ENCODE measurements around the gene EIF2S2.

The EIF2S2 gene

GRCh38 chr20:34088305-34089174, 23.5 kb downstream of the EIF2S2 start:
- peaks cover 89% of the 10 kb centered on the region for H3K36me3 ChIP-seq (ENCODE audit: control insufficient read depth, insufficient read depth, low read length)
- H3K4me1 ChIP-seq (ENCODE audit: control insufficient read depth, insufficient read depth, low read length, poor library complexity, severe bottlenecking): no peaks in the 10 kb centered on the region
- no peak overlapping the region for H3K4me3 ChIP-seq (ENCODE audit: extremely low read depth, insufficient read depth, low read length, poor library complexity, severe bottlenecking)
- H3K27ac ChIP-seq (ENCODE audit: low read depth, low read length, severe bottlenecking): no peak overlapping the region
- no peaks in the 10 kb centered on the region for H3K9me3 ChIP-seq (ENCODE audit: control insufficient read depth, low read length)
- WGBS, 2 experiments (ENCODE audit: insufficient coverage in 2 of 2): 94 to 95% methylated on average over 8 to 11 of the region's 15 CpGs

- H3K27ac ChIP-seq (ENCODE audit: low read depth, low read length, severe bottlenecking): peak overlapping the region; percentile 8
- H3K36me3 ChIP-seq (ENCODE audit: control insufficient read depth, insufficient read depth, low read length): peaks cover 87% of the 10 kb centered on the region
- H3K4me3 ChIP-seq (ENCODE audit: extremely low read depth, insufficient read depth, low read length, poor library complexity, severe bottlenecking): no peak overlapping the region
- H3K4me1 ChIP-seq (ENCODE audit: control insufficient read depth, insufficient read depth, low read length, poor library complexity, severe bottlenecking): no peaks in the 10 kb centered on the region
- WGBS, 2 experiments (ENCODE audit: insufficient coverage in 2 of 2): 91 to 92% methylated on average over 4 to 5 of the region's 5 CpGs
- H3K9me3 ChIP-seq (ENCODE audit: control insufficient read depth, low read length): no peaks in the 10 kb centered on the region
Measured at GRCh38 chr20:34085544-34086040, 26.5 kb downstream of the EIF2S2 start.

GRCh38 chr20:34084227-34084923, 27.7 kb downstream of the EIF2S2 start:
- Histone ChIP-seq H3K27ac (ENCODE audit: low read depth, low read length, severe bottlenecking) (no peak overlapping the region), H3K36me3 (ENCODE audit: control insufficient read depth, insufficient read depth, low read length) (peaks cover 87% of the 10 kb centered on the region), H3K4me3 (ENCODE audit: extremely low read depth, insufficient read depth, low read length, poor library complexity, severe bottlenecking) (no peak overlapping the region), H3K9me3 (ENCODE audit: control insufficient read depth, low read length) (no peaks in the 10 kb centered on the region), H3K4me1 (ENCODE audit: control insufficient read depth, insufficient read depth, low read length, poor library complexity, severe bottlenecking) (no peaks in the 10 kb centered on the region)
- WGBS, 2 experiments (ENCODE audit: insufficient coverage in 2 of 2): 91 to 93% methylated on average over 6 to 7 of the region's 9 CpGs

DNA sequence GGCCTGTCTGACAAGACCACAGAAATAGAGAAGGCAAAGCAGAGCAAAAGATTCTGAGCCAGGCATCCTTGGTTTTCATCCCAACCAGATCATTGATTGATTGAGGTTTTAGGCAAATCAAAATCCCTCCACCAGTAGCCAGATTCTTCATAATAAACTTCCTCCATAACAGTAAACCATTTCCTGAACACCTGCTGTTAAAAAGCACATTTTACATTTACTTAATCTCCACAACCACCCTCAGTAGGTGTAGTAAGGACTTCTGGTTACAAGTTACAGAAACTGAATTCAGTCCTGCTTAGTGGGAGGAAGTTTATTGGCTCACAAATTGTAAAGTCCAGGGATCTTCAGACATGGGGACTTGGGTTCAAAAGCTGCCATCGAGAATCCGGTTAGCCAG, 28.3 kb downstream of the EIF2S2 start:
- Histone ChIP-seq H3K36me3 (ENCODE audit: control insufficient read depth, insufficient read depth, low read length) (peaks cover 87% of the 10 kb centered on the region), H3K27ac (ENCODE audit: low read depth, low read length, severe bottlenecking) (no peak overlapping the region), H3K4me1 (ENCODE audit: control insufficient read depth, insufficient read depth, low read length, poor library complexity, severe bottlenecking) (no peaks in the 10 kb centered on the region), H3K9me3 (ENCODE audit: control insufficient read depth, low read length) (no peaks in the 10 kb centered on the region), H3K4me3 (ENCODE audit: extremely low read depth, insufficient read depth, low read length, poor library complexity, severe bottlenecking) (no peak overlapping the region)
- WGBS, 2 experiments (ENCODE audit: insufficient coverage in 2 of 2): 95 to 100% methylated on average over 2 of the region's 2 CpGs

DNA sequence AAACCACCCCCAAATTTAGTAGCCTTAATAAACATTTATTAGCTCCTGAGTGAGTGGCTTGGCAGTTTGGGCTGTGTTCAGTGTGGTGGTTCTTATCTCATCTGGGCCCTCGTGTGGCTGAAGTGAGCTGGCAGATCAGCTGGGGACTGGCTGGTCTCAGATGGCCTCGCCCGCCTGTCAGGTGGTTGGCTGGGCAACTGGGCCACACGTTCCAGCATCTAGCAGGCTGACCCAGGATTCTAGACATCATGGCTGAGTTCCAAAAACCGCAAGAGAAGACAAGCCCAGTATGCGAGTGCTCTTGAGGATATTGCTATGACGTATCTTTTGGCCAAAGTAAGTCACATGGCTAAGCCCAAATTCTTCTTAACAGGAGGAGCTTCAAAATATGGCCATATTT, 28.9 kb downstream of the EIF2S2 start:
- WGBS, 2 experiments (ENCODE audit: insufficient coverage in 2 of 2): 89 to 96% methylated on average over 6 to 7 of the region's 7 CpGs
- no peak overlapping the region for H3K4me3 ChIP-seq (ENCODE audit: extremely low read depth, insufficient read depth, low read length, poor library complexity, severe bottlenecking)
- H3K4me1 ChIP-seq (ENCODE audit: control insufficient read depth, insufficient read depth, low read length, poor library complexity, severe bottlenecking): no peaks in the 10 kb centered on the region
- peaks cover 87% of the 10 kb centered on the region for H3K36me3 ChIP-seq (ENCODE audit: control insufficient read depth, insufficient read depth, low read length)
- H3K9me3 ChIP-seq (ENCODE audit: control insufficient read depth, low read length): no peaks in the 10 kb centered on the region
- H3K27ac ChIP-seq (ENCODE audit: low read depth, low read length, severe bottlenecking): peak overlapping the region; percentile 45

- Histone ChIP-seq H3K9me3 (ENCODE audit: control insufficient read depth, low read length) (no peaks in the 10 kb centered on the region), H3K27ac (ENCODE audit: low read depth, low read length, severe bottlenecking) (no peak overlapping the region), H3K4me1 (ENCODE audit: control insufficient read depth, insufficient read depth, low read length, poor library complexity, severe bottlenecking) (no peaks in the 10 kb centered on the region), H3K36me3 (ENCODE audit: control insufficient read depth, insufficient read depth, low read length) (peaks cover 86% of the 10 kb centered on the region), H3K4me3 (ENCODE audit: extremely low read depth, insufficient read depth, low read length, poor library complexity, severe bottlenecking) (no peak overlapping the region)
- 94 to 97% methylated on average over 5 of the region's 8 CpGs for WGBS, 2 experiments (ENCODE audit: insufficient coverage in 2 of 2)
Measured at GRCh38 chr20:34082232-34082887, 29.7 kb downstream of the EIF2S2 start.

DNA sequence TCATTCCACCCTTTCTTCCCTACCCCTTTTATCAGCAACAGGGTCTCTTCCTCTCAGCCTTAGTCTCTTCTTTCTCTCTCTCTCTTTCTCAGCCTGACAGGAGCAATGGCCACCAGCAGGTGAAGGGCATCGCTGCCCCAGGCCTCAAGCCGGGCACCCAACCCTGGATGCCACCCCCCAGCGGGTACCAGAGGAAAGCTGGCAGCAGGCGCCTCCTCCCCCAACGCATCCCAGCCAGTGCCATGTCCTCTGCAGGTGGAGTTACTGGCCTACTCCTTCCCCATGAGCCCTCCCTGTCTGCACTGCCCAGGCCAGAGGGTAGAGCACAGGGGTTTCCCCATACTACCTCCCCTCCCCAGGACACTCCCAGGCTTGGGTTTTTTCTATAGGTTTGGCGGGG, 32.2 kb downstream of the EIF2S2 start:
- H3K36me3 ChIP-seq (ENCODE audit: control insufficient read depth, insufficient read depth, low read length): peaks cover 89% of the 10 kb centered on the region
- H3K4me1 ChIP-seq (ENCODE audit: control insufficient read depth, insufficient read depth, low read length, poor library complexity, severe bottlenecking): peaks cover 2% of the 10 kb centered on the region
- H3K4me3 ChIP-seq (ENCODE audit: extremely low read depth, insufficient read depth, low read length, poor library complexity, severe bottlenecking): no peak overlapping the region
- H3K9me3 ChIP-seq (ENCODE audit: control insufficient read depth, low read length): no peaks in the 10 kb centered on the region
- WGBS, 2 experiments (ENCODE audit: insufficient coverage in 2 of 2): 98% methylated on average over 5 to 6 of the region's 6 CpGs
- H3K27ac ChIP-seq (ENCODE audit: low read depth, low read length, severe bottlenecking): no peak overlapping the region

- Histone ChIP-seq H3K4me3 (ENCODE audit: extremely low read depth, insufficient read depth, low read length, poor library complexity, severe bottlenecking) (no peak overlapping the region), H3K36me3 (ENCODE audit: control insufficient read depth, insufficient read depth, low read length) (peaks cover 90% of the 10 kb centered on the region), H3K27ac (ENCODE audit: low read depth, low read length, severe bottlenecking) (no peak overlapping the region), H3K9me3 (ENCODE audit: control insufficient read depth, low read length) (no peaks in the 10 kb centered on the region), H3K4me1 (ENCODE audit: control insufficient read depth, insufficient read depth, low read length, poor library complexity, severe bottlenecking) (peaks cover 12% of the 10 kb centered on the region)
- 93 to 100% methylated on average over 3 to 4 of the region's 5 CpGs for WGBS, 2 experiments (ENCODE audit: insufficient coverage in 2 of 2)
Measured at GRCh38 chr20:34078540-34078939, 33.5 kb downstream of the EIF2S2 start.

- WGBS, 2 experiments (ENCODE audit: insufficient coverage in 2 of 2): 97 to 99% methylated on average over 9 to 17 of the region's 20 CpGs
- H3K9me3 ChIP-seq (ENCODE audit: control insufficient read depth, low read length): no peaks in the 10 kb centered on the region
- H3K36me3 ChIP-seq (ENCODE audit: control insufficient read depth, insufficient read depth, low read length): peaks cover 93% of the 10 kb centered on the region
- peaks cover 16% of the 10 kb centered on the region for H3K4me1 ChIP-seq (ENCODE audit: control insufficient read depth, insufficient read depth, low read length, poor library complexity, severe bottlenecking)
- H3K4me3 ChIP-seq (ENCODE audit: extremely low read depth, insufficient read depth, low read length, poor library complexity, severe bottlenecking): no peak overlapping the region
- H3K27ac ChIP-seq (ENCODE audit: low read depth, low read length, severe bottlenecking): no peak overlapping the region
Measured at GRCh38 chr20:34076952-34077351, 35.1 kb downstream of the EIF2S2 start.

DNA sequence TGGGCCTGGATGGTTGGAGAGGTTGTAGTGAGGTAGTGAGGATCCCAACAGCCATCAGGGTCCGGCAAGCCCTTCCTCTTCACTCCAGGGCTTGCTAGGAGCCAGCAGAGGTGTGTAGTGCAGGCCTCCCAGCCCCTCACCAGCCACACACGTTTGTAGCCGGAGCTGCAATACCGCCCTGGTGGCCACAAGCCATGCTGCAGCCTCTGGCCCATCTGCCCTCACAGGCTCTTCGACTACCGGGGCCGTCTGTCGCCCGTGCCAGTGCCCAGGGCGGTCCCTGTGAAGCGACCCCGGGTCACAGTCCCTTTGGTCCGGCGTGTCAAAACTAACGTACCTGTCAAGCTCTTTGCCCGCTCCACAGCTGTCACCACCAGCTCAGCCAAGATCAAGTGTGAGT, 36.4 kb downstream of the EIF2S2 start:
- WGBS, 2 experiments (ENCODE audit: insufficient coverage in 2 of 2): 96 to 97% methylated on average over 10 to 15 of the region's 16 CpGs
- H3K4me1 ChIP-seq (ENCODE audit: control insufficient read depth, insufficient read depth, low read length, poor library complexity, severe bottlenecking): peaks cover 16% of the 10 kb centered on the region
- no peak overlapping the region for H3K27ac ChIP-seq (ENCODE audit: low read depth, low read length, severe bottlenecking)
- no peaks in the 10 kb centered on the region for H3K9me3 ChIP-seq (ENCODE audit: control insufficient read depth, low read length)
- H3K4me3 ChIP-seq (ENCODE audit: extremely low read depth, insufficient read depth, low read length, poor library complexity, severe bottlenecking): no peak overlapping the region
- H3K36me3 ChIP-seq (ENCODE audit: control insufficient read depth, insufficient read depth, low read length): peaks cover 92% of the 10 kb centered on the region

All from mesodermal cell (in vitro differentiated cells).